ENCODE data around the gene PDE11A.

GRCh38 chr2:177692783-177693269, 379.8 kb downstream of the PDE11A start:
- no peak for TF ChIP-seq CTCF (IDR thresholded peaks at IDR 0.05)
- no peak for TF ChIP-seq EP300 (IDR thresholded peaks at IDR 0.05)

Measured in tibial nerve (tissue), 4 donors.